Heart left ventricle (tissue), 16 donors: ENCODE data around the gene CYP2U1. TPM values are rescaled to one million over a fixed set of nuclear protein-coding genes. Genes with fewer than 3 reads are reported as not detected.

Experiments used
- ATAC-seq, 4 donors: fragments of 200-7000 bp; cut with Tn5 transposase; one replicate each; pipeline ENCODE4 v1.9.1; 2020 to 2022; ENCODE audit warnings: moderate library complexity in 4 of 4, mild to moderate bottlenecking in 3 of 4, moderate number of reproducible peaks in 1 of 4
- DNase-seq, 5 donors: peaks; one replicate each; pipeline ENCODE4 v3.0.0-alpha.2; 2020
- H3K27ac ChIP-seq, 12 donors: fragments of 200-600 bp; sonication (generic) in 4 of 12; one replicate each; pipeline versions ENCODE4 v1.5.0 to v1.8.0; 2016 to 2022; ENCODE audit warnings: mild to moderate bottlenecking in 2 of 12
- H3K27me3 ChIP-seq, 9 donors: fragments of 200-600 bp; sonication (generic) in 2 of 9; one replicate each; pipeline versions ENCODE4 v1.5.1 to v1.8.0; 2016 to 2022; ENCODE audit warnings: mild to moderate bottlenecking in 3 of 9
- H3K36me3 ChIP-seq, 9 donors: fragments of 200-600 bp; sonication (generic) in 2 of 9; one replicate each; pipeline versions ENCODE4 v1.5.0 to v1.8.0; 2018 to 2022; ENCODE audit warnings: mild to moderate bottlenecking in 2 of 9
- H3K4me1 ChIP-seq, 12 donors: fragments of 200-600 bp; sonication (generic) in 4 of 12; one replicate each; pipeline versions ENCODE4 v1.5.0 to v1.8.0; 2016 to 2022; ENCODE audit warnings: mild to moderate bottlenecking in 3 of 12
- H3K4me3 ChIP-seq, 12 donors: fragments of 200-600 bp; sonication (generic) in 4 of 12; one replicate each; pipeline versions ENCODE4 v1.5.0 to v1.8.0; 2017 to 2022; ENCODE audit warnings: mild to moderate bottlenecking in 9 of 12, moderate library complexity in 4 of 12
- H3K9me3 ChIP-seq, 12 donors: fragments of 200-600 bp; sonication (generic) in 4 of 12; one replicate each; pipeline versions ENCODE4 v1.5.0 to v1.8.0; 2016 to 2022; ENCODE audit warnings: mild to moderate bottlenecking in 1 of 12
- CTCF ChIP-seq, 12 donors: fragments of 200-600 bp; sonication (generic) in 4 of 12; IDR thresholded peaks; one replicate each; pipeline versions ENCODE4 v1.5.0 to v1.8.0; 2018 to 2022; ENCODE audit warnings: antibody characterized with exemption in 12 of 12, mild to moderate bottlenecking in 5 of 12
- POLR2A ChIP-seq, 2 donors: fragments of 450-650 bp; IDR thresholded peaks; one replicate each; pipeline ENCODE4 v1.6.1; 2017; ENCODE audit warnings: antibody characterized with exemption in 2 of 2, mild to moderate bottlenecking in 2 of 2, moderate library complexity in 2 of 2
- WGBS, 4 donors: extraction: QIAGEN DNeasy Blood & Tissue Kit in 2 of 4; methylation state at CpG; one replicate each; pipeline versions ENCODE4 v1.1.5 to v1.1.7; 2013 to 2018; 5-methylcytosine and 5-hydroxymethylcytosine counted together
- intact Hi-C, 10 donors: fragments of 100-400 bp; cut with DNase I; formaldehyde crosslinking; loops; one replicate each; pipeline versions ENCODE4 v1.11.1 to v1.14.2; 2022
- polyA plus RNA-seq, 2 donors: library from polyadenylated mRNA; stranded (reverse); fragments of 200-250 nt; gene quantifications; one replicate each; pipeline ENCODE4 v1.2.3, GENCODE V29; 2013
- total RNA-seq, 9 donors: library from RNA; depleted of rRNA in 2 of 9; stranded (reverse); fragments of >200 nt in 2 of 9; fragmentation: NEBNext Ultra II Directional in 3 of 9; extraction: Animal tissue kit (Norgen Biotek cat#: 25700) in 3 of 9; gene quantifications; one replicate each; pipeline versions ENCODE4 v1.1.0 to v1.2.4, GENCODE V29; 2016 to 2023
- donor health status: ischemic (EF 13 %, LVEDD 7.1; RV severe dilation, severe dysfunction).
- donor health status: healthy with polysubstance abuse.
- donor health status: DM: no; HTN: yes; CAD: no.
- donor health status: DM: no; HTN: no; CAD: no.
- donor health status: ischemic (EF 25% LVEDD 6.9; RV normal size, moderate dysfunction).
- donor health status: ischemic (EF 25% LVEDD 5.7; RV mildly dilated, moderate dysfunction).
- donor health status: healthy.
- donor health status: DM: yes; HTN: yes; CAD: no.
- donor health status: ischemic (EF 35%, LVEDD 5.7; RV mildly dilated, moderate dysfunction).
- donor health status: nonischemic (EF 11% LVEDD 7.7; RV severe dilation, severe dysfunction).
- donor health status: DM: yes; HTN: yes; CAD: no.
- donor health status: PGD.
- donor health status: ischemic (EF 29% LVEDD 5.4; RV normal size, mild dysfunction).
- donor health status: nonischemic (EF 23%, LVEDD 6.1; RV moderate dilation, normal function).

The CYP2U1 gene
- total and polyA plus RNA-seq, 11 donors: 3.7 to 11.8 (median 6.7) TPM

GRCh38 chr4:107945809-107946208 lies 14.5 kb downstream of the CYP2U1 start:
- peaks cover 0 to 61% (median 25%) of the 10 kb centered on the region in 9 donors for H3K36me3 ChIP-seq
- 95 to 99% (median 97%) methylated on average over 3 of the region's 3 CpGs for WGBS, 4 donors

GRCh38 chr4:107950746-107951540 lies 19.6 kb downstream of the CYP2U1 start:
- no peaks in the 10 kb centered on the region for H3K27me3 ChIP-seq
- peaks cover 0 to 77% (median 25%) of the 10 kb centered on the region in 9 donors for H3K36me3 ChIP-seq
- intact Hi-C loops: no loop called here
- 90 to 95% (median 94%) methylated on average over 2 of the region's 2 CpGs for WGBS, 4 donors
- no peak overlapping the region for H3K4me3 ChIP-seq
- peaks cover 0 to 7% (median 0%) of the 10 kb centered on the region in 12 donors for H3K9me3 ChIP-seq
- H3K27ac ChIP-seq: no peak overlapping the region
- DNase-seq: no peak
- ATAC-seq: no peak
- no peaks in the 10 kb centered on the region for H3K4me1 ChIP-seq
- TF ChIP-seq CTCF (IDR thresholded peaks at IDR 0.05) (no peak), POLR2A (IDR thresholded peaks at IDR 0.05) (no peak)

More at GRCh38 chr4:107945809-107946208, 14.5 kb downstream of the CYP2U1 start:
- DNase-seq (no peak), ATAC-seq (no peak)
- H3K27ac ChIP-seq: no peak overlapping the region
- no peaks in the 10 kb centered on the region for H3K27me3 ChIP-seq
- H3K4me3 ChIP-seq: no peak overlapping the region
- no peaks in the 10 kb centered on the region for H3K4me1 ChIP-seq
- intact Hi-C loops: no loop called here
- peaks cover 0 to 7% (median 0%) of the 10 kb centered on the region in 12 donors for H3K9me3 ChIP-seq
- TF ChIP-seq POLR2A (IDR thresholded peaks at IDR 0.05) (no peak), CTCF (IDR thresholded peaks at IDR 0.05) (no peak)

GRCh38 chr4:107951551-107951950 lies 20.2 kb downstream of the CYP2U1 start:
- Histone ChIP-seq H3K4me1 (no peaks in the 10 kb centered on the region), H3K4me3 (no peak overlapping the region), H3K27me3 (no peaks in the 10 kb centered on the region), H3K27ac (no peak overlapping the region), H3K36me3 (peaks cover 0 to 71% (median 24%) of the 10 kb centered on the region in 9 donors), H3K9me3 (peaks cover 0 to 13% (median under 1%) of the 10 kb centered on the region in 12 donors)
- intact Hi-C loops: no loop called here
- DNase-seq (no peak), ATAC-seq (no peak)
- no peak for TF ChIP-seq POLR2A (IDR thresholded peaks at IDR 0.05)

- ATAC-seq (no peak), DNase-seq (no peak)
- H3K4me3 ChIP-seq: no peak overlapping the region
- peaks cover 0 to 27% (median 6%) of the 10 kb centered on the region in 9 donors for H3K36me3 ChIP-seq
- no peaks in the 10 kb centered on the region for H3K27me3 ChIP-seq
- WGBS, 4 donors: 79 to 89% (median 88%) methylated on average over 1 of the region's 1 CpG
- intact Hi-C loops: no loop called here
- no peaks in the 10 kb centered on the region for H3K4me1 ChIP-seq
- no peak for TF ChIP-seq POLR2A (IDR thresholded peaks at IDR 0.05)
- TF ChIP-seq CTCF (IDR thresholded peaks at IDR 0.05): no peak
- H3K27ac ChIP-seq: no peak overlapping the region
- H3K9me3 ChIP-seq: peaks cover 0 to 24% (median 6%) of the 10 kb centered on the region in 12 donors
These were observed 24.7 kb downstream of the CYP2U1 start for GRCh38 chr4:107956011-107956410.
